Measurements from ENCODE around the gene EFCAB14.
A peak's percentile ranks its signal among the peaks of the same experiment; 100 is the strongest.

EFCAB14 gene

DNA sequence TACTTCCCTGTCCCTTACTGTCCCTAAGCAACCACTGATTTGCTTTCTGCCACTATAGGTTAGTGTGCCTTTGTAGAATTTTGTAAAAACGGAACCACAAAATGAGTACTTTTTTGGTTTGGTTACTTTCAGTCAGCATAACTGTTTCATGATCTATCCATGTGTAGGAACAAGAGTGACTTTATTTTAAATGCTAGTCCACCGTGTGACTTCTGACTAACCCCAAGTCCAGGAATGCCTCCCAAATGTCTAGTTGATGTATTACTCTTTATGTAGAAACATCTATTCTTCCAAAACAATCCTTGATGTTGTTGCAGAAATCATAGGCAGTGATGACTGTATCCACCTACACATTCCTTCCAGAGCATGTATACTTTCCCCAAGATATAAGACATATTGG lies 72.1 kb downstream of the EFCAB14 start:
- TF ChIP-seq, protein P1, sequence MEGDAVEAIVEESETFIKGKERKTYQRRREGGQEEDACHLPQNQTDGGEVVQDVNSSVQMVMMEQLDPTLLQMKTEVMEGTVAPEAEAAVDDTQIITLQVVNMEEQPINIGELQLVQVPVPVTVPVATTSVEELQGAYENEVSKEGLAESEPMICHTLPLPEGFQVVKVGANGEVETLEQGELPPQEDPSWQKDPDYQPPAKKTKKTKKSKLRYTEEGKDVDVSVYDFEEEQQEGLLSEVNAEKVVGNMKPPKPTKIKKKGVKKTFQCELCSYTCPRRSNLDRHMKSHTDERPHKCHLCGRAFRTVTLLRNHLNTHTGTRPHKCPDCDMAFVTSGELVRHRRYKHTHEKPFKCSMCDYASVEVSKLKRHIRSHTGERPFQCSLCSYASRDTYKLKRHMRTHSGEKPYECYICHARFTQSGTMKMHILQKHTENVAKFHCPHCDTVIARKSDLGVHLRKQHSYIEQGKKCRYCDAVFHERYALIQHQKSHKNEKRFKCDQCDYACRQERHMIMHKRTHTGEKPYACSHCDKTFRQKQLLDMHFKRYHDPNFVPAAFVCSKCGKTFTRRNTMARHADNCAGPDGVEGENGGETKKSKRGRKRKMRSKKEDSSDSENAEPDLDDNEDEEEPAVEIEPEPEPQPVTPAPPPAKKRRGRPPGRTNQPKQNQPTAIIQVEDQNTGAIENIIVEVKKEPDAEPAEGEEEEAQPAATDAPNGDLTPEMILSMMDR (conservative IDR thresholded peaks at IDR 0.05; ENCODE audit: low read depth, low read length): no peak
- DNase-seq (ENCODE audit: low read depth): no peak
- H3K4me3 ChIP-seq (ENCODE audit: low read depth, low read length): no peak overlapping the region

DNA sequence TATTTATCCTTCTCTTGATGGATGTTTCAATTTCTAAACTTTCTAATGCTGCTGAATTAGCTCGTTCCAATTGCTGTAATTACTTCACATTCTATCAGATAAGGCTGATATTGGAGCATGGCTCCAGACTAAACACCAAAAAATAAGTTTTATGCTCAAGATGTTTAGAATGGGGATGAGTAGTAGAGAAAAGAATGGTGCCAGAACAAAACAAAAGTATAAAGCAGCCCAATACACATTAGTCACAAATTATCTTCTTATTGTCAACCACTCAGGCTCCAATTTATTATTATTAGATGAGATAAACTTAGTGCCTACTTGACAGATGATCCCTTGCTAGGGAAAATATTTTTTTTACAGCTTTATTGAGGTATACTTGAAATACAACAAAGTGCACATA lies 72.6 kb downstream of the EFCAB14 start:
- no peak for DNase-seq (ENCODE audit: low read depth)
- TF ChIP-seq, protein P1 (conservative IDR thresholded peaks at IDR 0.05; ENCODE audit: low read depth, low read length): no peak

DNA sequence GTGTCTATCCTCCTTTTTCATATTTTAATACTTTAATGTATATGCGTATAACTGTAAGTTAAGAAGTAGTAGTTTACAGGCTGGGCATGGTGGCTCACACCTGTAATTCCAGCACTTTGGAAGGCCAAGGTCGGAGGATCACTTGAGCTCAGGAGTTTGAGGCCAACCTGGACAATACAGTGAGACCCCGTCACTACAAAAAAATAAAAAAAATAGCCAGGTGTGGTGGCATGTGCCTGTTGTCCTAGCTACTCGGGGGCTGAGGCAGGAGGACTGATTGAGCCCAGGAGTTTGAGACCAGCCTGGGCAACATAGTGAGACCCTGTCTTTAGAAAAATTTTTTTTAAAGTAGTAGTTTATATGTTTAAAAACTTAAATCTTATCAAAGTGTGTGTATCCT lies 73.1 kb downstream of the EFCAB14 start:
- H3K4me3 ChIP-seq (ENCODE audit: low read depth, low read length): no peak overlapping the region
- TF ChIP-seq, protein P1 (conservative IDR thresholded peaks at IDR 0.05; ENCODE audit: low read depth, low read length): no peak
- no peak for DNase-seq (ENCODE audit: low read depth)

More for the DNA sequence above, 72.6 kb downstream of the EFCAB14 start:
- no peak overlapping the region for H3K4me3 ChIP-seq (ENCODE audit: low read depth, low read length)

DNA sequence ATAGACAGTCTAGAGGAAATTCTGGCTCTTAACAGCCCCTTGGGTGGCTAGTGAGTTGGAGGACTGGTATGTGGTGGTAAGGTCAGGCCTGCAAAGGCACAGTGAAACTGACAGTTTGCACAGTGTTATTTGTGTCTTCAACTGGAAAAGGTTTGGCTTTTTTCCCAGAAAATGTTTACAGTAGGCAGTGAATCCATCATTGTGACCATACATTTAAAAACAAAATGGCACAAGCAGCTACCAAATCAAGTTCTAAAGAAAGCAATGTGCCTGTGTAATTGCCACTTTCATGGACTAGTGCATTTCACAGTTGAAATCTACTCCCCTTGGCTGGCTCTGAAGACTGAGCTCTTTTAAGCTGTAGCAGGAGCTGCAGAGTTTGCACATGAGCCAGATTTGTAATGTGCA lies 75.5 kb downstream of the EFCAB14 start:
- peak; percentile 86 for DNase-seq (ENCODE audit: low read depth)

DNA sequence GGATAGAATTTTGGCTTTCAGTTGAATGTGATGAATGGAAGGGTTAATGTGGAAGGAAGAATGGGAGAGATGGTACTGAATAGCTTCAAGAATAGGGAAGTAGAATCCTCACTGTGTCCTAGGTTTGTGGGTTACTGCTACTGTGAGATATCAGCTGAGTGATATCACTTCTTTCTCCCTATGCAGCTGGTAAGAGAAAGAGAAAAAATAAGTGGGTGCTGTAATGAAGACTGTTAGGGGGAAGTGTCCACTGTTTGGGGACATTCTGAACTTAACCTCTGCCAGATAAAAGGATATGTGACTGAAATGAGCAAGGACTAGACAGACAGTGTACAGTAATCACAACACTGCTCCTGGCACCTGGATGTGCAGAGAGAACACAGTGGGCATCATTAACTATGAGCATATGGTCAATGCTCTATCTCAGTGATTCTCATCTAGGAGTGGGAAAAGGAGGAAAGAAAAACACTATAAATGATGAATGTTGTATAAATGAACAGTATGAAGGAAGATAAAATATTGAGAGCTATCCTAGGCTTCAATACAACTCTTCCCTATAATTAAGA lies 76.7 kb downstream of the EFCAB14 start:
- H3K4me3 ChIP-seq (ENCODE audit: low read depth, low read length): no peak overlapping the region
- DNase-seq (ENCODE audit: low read depth): no peak
- TF ChIP-seq, protein P1 (conservative IDR thresholded peaks at IDR 0.05; ENCODE audit: low read depth, low read length): no peak

More for the DNA sequence above, 75.5 kb downstream of the EFCAB14 start:
- H3K4me3 ChIP-seq (ENCODE audit: low read depth, low read length): no peak overlapping the region
- TF ChIP-seq, protein P1 (conservative IDR thresholded peaks at IDR 0.05; ENCODE audit: low read depth, low read length): no peak

DNA sequence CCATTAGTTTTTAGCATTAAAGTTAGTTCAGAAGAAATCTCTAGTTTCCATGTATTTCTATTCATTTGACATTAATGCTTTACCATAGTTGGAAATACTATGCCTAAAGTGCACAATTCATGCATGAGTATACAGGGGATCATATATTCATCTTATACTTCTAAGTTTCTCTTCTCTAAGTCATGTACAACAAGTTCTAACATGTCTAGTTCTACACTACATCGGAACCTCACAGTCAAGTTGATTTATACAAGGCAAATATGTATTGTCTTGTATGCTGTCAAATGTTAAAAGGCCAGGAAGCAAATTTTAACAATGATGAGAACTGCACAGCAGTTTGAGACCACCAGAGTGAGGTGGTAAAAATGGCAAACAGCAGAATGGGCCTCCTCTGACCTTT lies 79.4 kb downstream of the EFCAB14 start:
- no peak for DNase-seq (ENCODE audit: low read depth)
- H3K4me3 ChIP-seq (ENCODE audit: low read depth, low read length): no peak overlapping the region
- TF ChIP-seq, protein P1 (conservative IDR thresholded peaks at IDR 0.05; ENCODE audit: low read depth, low read length): no peak

DNA sequence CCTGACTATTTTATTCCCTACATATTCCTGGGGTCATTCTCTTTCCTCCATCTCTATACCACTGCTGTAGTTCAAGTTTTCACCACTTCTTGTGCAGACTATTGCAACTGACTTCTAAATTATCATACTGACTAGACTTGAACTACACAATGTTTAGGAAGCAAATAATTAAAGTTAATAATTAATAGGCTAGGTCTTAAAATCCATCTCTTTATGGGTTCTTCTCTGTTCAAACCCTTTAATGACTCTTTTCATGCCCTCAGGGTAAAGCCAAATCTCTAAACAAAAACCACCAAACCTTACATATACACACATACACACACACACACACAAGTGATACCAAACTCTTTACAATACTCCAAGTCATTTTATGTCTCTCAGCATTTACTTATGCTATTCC lies 80.0 kb downstream of the EFCAB14 start:
- no peak overlapping the region for H3K4me3 ChIP-seq (ENCODE audit: low read depth, low read length)
- TF ChIP-seq, protein P1 (conservative IDR thresholded peaks at IDR 0.05; ENCODE audit: low read depth, low read length): no peak
- DNase-seq (ENCODE audit: low read depth): no peak

Measured in choroid plexus epithelial cell (primary cell).